WI38 (cell line): ENCODE data around the gene FAM53B.

Experiments
- H3K4me3 ChIP-seq: 2 replicates; pipeline ENCODE4 v1.5.1; 2011; ENCODE audit warnings: low read depth, mild to moderate bottlenecking, control low read depth, low read length
- CTCF ChIP-seq: IDR thresholded peaks from 2 replicates; pipeline ENCODE4 v1.5.1; 2012; ENCODE audit warnings: low read depth, mild to moderate bottlenecking, control low read depth, low read length

The FAM53B gene

DNA sequence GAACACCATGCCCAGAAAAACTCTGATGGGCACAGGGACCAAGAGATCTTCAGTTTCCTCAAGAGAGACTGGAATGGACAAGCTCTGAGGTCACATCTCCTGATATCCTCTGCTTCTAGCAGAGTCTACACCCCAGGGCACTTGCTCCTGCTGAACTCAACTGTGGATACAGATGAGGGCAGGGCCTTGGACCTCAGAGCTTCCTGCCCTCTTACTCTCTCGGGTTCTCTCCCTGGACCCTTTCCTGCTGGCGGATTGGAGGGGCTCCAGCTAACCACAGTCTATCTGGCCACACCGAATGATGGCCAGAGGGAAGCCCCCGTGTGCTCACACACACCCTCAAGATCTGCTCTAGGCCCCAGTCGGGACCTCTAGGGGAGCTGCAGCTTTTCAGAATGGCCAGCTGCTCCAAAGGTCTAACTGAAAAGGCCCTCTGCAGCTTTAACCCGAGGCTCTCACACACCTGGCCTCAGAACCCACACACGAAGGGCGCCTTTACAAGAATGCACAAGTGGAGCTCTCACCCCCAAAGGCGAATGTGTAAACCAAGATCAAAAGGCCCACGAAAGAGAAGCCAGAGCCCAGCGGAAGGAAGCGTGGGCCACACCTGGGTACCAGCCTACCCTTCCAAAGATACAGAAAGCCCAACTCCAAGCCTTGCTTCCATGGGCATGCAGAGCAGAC lies 65.5 kb downstream of the FAM53B start:
- no peak for TF ChIP-seq CTCF
- no peak overlapping the region for H3K4me3 ChIP-seq

- no peak overlapping the region for H3K4me3 ChIP-seq
- no peak for TF ChIP-seq CTCF
Observed at GRCh38 chr10:124677749-124678556, 66.2 kb downstream of the FAM53B start.

GRCh38 chr10:124677293-124677699 lies 66.9 kb downstream of the FAM53B start:
- TF ChIP-seq CTCF: no peak
- H3K4me3 ChIP-seq: no peak overlapping the region

DNA sequence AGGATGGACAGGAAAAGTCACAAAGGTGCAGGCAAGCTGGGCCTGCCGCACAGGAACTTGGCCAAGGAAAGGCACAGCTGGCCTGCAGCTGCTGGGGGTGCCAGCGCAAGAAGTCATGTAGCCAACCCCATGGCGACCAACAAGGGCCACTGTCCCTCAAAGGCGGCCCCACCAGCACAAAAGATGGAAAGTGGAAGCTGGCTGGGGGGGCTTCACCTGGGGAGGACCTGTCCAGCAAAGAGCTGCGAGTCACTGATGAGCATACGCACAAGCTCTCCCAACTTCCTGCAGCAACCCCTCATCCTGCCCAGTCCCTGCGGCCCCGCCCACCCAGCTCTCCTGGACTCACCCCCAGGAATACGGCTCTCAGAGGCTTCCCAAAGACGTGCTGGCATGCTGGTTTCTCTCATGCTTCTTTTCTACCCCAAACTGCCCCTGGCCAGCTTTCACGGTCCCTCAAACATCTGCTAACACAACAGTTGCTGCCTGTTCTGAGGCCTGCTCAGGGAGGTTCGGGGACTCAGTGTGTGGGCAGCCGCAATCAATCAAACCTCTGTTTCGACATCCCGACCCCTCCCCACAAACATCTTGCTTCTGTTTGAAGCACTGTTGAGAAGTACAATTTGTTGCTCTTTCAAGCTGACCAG lies 67.6 kb downstream of the FAM53B start:
- TF ChIP-seq CTCF: no peak
- no peak overlapping the region for H3K4me3 ChIP-seq

GRCh38 chr10:124675824-124676223 lies 68.4 kb downstream of the FAM53B start:
- TF ChIP-seq CTCF: no peak
- H3K4me3 ChIP-seq: no peak overlapping the region

- no peak for TF ChIP-seq CTCF
- H3K4me3 ChIP-seq: no peak overlapping the region
Observed at GRCh38 chr10:124675261-124675660, 68.9 kb downstream of the FAM53B start.

GRCh38 chr10:124674768-124675222 lies 69.4 kb downstream of the FAM53B start:
- no peak for TF ChIP-seq CTCF
- H3K4me3 ChIP-seq: no peak overlapping the region
